Measurements from ENCODE around the gene NT5E. TPM values are rescaled to one million over a fixed set of nuclear protein-coding genes. Genes with fewer than 3 reads are reported as not detected.
A peak's percentile ranks its signal among the peaks of the same experiment; 100 is the strongest.
"Not testable (repeated sequence)": the region's sequence is repeated elsewhere in the genome, so short reads cannot be mapped to it uniquely, and the experiment has no call there.

The NT5E gene
- total RNA-seq, 1 donor from 2014 or later, result 64.9 TPM

DNA sequence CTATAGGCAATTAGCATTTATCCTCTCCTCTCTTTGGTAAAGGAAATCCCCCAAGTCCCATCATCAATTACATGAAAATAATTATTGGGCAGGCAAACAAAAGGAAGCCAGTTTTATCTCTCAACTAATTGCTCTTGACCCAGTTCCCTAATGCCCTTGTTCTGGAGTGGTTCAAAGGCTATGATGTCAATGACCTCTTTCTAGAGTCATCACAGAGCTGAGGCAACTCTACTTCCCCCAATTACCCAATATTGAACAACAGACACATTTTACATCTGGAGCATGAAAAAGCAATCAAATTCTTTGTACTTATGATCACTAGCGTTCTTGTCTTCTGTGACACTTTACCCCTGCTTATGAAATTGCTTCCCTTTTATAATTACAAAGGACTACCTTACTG, 43.5 kb downstream of the NT5E start:
- no peak for DNase-seq (ENCODE audit: low spot score)

DNA sequence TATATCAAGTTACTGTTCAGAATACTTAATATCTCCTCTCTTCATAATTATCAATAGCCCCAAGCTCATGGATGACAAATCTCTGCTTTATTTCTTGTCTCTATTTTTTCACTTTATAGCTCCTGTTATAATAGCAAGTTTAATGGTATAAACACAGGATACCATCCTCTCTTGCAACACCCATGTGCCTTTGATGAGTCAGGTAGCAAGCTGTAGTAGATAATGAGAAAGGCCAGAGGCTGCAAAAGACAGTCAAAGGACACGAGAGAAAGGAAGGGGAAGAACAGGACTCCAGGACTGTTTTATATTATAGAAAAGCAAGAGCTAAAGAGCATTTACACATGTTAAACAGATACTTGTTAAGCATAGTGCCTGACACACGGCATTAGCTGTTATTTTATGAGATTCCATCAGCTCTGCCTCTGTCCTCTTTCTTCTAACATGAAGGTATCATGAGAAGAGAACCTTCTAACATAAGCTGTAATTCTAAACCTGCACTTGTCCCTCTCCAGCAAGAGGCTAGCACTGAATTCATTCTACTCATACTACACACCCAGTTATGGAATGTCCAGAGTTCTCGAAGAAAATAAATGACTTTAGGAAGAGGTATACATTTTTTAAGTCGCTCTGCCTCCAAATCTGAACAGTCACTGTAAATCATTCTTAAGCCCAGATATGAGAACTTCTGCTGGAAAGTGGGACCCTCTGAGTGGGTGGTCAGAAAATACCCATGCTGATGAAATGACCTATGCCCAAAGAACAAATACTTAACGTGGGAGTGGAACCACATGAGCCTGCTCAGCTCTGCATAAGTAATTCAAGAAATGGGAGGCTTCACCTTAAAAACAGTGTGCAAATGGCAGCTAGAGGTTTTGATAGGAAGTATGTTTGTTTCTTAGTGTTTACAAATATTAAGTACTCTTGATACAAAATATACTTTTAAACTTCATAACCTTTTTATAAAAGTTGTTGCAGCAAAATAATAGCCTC, 45.0 kb downstream of the NT5E start:
- no peak for DNase-seq (ENCODE audit: low spot score)

DNA sequence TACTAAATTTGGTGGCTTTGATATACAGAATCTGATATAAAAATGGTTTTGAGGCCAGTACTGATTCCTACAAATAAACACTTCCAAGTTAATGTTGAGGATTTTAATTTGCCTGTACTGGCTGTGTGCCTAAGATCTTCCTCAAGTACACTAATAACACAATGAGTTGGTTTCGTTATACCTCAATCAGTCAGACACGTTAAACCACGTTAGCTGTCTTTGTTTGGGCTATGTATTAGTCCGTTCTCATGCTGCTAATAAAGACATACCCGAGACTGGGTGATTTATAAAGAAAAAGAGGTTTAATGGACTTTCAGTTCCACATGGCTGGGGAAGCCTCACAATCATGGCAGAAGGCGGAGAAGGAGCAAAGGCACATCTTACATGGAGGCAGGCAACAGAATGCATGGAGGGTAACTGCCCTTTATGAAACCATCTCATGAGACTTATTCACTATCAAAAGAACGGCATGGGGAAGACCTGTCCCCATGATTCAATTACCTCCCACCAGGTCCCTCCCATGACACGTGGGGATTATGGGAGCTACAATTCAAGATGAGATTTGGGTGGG, 46.2 kb downstream of the NT5E start:
- no peak for DNase-seq (ENCODE audit: low spot score)

DNA sequence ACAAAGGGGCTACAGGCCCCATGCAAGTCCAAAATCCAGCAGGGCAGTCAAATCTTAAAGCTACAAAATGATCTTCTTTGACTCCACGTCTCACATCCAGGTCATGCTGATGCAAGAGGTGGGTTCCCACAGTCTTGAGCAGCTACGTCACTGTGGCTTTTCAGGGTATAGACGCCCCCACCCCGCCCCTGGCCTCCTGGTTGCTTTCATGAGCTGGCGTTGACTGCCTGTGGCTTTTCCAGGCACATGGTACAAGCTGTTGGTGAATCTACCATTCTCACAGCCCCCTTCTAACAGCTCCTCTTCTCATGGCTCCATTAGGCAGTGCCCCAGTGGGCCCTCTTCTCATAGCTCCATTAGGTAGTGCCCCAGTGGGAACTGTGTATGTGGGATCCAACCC, 47.0 kb downstream of the NT5E start:
- DNase-seq (ENCODE audit: low spot score), result no peak

DNA sequence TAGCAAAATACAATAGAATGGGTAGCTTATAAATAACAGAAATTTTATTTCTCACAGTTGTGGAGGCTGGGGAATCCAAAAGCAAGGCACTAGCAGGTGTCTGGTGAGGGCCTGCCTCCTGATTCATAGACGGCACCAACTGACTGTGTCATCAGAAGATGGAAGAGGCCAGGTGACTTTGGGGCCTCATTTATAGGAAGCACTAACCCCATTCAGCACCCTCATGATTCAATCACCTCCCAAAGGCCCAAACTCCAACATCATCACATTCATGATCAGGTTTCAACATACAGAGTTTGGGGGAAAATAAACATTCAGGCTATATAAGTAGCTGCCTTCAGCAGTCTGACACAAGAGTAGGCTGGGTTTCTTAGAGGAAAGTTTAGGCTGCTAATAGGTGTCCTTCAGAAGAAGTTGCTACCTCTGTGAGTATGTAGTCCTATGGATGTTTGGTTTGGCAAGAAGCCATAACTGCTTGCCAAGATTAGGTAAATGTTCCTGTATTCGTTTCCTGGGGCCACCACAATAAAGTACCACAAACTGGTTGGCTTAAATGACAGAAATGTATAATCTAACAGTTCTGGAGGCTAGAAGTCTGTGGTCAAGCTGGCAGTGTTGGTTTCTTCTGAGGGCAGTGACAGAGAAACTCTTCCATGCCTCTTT, 48.8 kb downstream of the NT5E start:
- peak; percentile 36 for DNase-seq (ENCODE audit: low spot score)

DNA sequence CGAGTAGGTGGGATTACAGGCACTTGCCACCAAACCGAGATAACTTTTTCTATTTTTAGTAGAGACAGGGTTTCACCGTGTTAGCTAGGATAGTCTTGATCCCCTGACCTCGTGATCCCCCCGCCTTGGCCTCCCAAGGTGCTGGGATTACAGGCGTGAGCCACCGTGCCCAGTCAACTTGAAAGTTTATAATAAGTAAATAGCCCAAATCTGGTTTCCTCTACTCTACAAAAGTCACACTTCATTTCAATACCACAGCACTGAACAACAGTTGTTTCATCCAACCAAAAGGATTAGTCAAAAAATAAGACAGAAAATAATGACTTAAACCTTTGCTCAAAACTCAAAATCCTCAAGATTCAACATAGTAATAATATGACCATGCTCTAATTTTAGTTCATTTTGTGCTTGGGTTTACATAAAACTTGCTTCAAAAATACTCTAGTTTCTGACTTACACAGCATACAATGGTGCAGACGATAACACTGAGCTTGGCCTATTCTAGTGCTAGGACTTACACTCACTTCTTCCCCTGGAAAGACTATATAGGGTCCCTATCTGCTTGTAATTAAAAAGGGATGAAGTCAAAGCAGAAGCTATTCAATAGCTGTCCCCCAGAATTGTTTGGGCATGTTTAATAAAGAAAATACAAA, 56.7 kb downstream of the NT5E start:
- no peak for DNase-seq (ENCODE audit: low spot score)

DNA sequence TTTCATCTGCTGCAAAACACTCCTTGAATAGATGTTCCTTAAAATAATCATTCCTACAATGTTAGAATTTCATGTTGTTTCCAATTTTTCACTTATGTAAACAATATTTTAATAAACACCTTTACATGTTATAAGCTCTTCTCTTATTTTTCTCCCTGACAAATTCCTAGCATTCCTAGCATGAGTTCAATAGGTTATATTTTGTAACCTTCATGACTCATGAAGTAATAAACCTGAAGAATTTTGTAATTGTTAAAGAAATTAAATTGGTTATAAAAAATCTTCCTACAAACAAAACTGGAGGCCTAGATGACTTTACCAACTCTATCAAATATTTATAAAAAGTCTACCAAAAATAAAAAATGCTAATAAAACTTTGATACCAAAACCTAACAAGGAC, 66.3 kb downstream of the NT5E start:
- no peak for DNase-seq (ENCODE audit: low spot score)

DNA sequence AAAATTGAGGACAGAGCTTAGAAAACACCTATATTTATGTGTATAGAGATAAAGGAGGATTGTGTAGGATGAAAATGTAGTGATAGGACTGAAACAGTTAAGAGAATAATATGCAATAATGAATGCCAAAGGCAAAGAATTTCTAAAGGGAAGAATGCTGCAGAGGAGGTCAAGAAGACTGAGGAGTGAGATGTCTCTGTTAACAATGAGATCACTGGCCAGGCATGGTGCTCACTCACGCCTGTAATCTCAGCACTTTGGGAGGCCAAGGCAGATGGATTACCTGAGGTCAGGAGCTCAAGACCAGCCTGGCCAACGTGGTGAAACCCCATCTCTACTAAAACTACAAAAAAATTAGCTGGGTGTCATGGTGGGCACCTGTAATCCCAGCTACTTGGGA, 74.4 kb downstream of the NT5E start:
- not testable (repeated sequence) for DNase-seq (ENCODE audit: low spot score)

DNA sequence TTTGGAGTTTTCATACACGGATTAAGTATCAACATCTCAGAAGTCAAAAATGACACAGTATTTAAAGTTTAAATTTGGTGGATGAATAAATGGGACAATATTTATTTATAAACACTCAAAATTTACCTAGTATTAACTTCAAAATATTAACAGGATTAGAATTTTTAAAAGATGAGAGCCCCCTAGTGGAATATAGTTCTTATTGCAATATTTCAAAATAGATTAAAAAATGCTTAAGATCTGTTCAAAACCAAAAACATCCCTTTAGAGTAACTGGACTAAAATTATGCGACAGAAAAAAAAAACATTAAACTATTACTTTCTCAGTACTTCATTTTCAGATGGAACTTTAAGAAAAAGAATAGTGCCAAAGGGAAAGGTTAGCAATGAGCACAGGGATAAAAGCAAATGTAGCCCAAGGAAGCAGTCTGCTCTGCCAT, 87.2 kb downstream of the NT5E start:
- no peak for DNase-seq (ENCODE audit: low spot score)

DNA sequence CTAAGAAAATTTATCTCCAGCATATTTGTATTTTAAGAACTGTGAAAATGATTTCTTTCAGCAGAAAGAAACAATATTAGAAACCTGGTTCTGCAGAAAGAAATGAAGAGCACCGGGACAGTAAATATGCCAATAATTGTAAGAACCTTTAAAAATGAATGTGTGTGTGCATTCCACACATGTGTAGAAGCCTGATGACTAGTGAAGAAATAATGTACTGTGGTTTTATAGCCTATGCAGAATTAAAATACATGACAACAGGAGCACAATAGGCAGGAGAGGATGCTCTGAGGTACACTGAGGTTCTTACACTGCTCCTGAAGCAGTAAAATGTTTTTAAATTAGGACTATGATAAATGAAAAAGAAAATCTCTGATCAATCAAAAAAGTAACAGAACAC, 94.9 kb downstream of the NT5E start:
- no peak for DNase-seq (ENCODE audit: low spot score)

Other genes starting within 250 kb of the NT5E start
- 80.1 TPM for gene SNX14, start 143.8 kb downstream of the NT5E start, total RNA-seq
- 63.8 TPM for gene SYNCRIP, start 192.8 kb downstream of the NT5E start, total RNA-seq